HG02678 (cell line): ENCODE results near the gene AGXT.
"Not testable (repeated sequence)": the region's sequence is repeated elsewhere in the genome, so short reads cannot be mapped to it uniquely, and the experiment has no call there.

Experiments used
- ATAC-seq: cut with Tn5 transposase; IDR thresholded peaks from one replicate; pipeline ENCODE4 v1.9.1; 2021; ENCODE audit warnings: mild to moderate bottlenecking, moderate library complexity; ENCODE audit not compliant: unreplicated experiment

Gene AGXT

GRCh38 chr2:240839152-240840143, 29.2 kb upstream of the AGXT start:
- ATAC-seq, result no peak

GRCh38 chr2:240840435-240841060, 28.1 kb upstream of the AGXT start:
- no peak for ATAC-seq

GRCh38 chr2:240846309-240846708, 22.3 kb upstream of the AGXT start:
- ATAC-seq, result not testable (repeated sequence)

DNA sequence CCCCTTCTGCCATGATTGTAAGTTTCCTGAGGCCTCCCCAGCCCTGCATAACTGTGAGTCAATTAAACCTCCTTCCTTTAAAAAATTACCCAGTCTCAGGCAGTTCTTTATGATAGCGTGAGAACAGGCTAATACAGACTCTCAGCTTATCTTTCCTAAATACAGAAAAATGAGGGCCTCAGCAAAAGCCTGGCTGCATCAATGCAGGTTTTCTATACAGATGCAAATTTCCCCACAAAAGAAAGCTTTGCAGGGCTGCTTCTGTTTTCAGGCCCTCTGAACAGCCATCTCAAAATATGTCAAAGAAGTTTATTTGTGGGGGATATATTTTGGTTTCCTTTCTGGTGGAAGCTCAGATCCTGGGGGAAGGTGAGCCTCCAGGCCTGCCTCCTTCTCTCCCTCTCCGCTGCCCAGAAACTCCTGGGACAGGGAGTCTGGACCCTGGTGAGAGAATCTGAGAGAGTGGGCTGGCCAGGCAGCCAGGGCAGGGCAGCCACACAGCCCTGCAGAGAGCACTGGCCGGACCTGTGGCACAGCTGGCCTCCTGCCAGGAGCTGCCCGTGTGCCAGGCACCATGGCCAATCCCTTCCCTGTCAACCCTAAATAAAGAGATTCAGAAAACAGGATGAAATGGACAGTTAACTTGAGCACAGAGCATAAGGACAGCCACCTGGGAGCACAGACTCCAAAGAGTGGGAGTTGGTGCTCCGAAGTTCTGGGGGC, 21.6 kb upstream of the AGXT start:
- ATAC-seq, result no peak

- ATAC-seq, result no peak
Measured at GRCh38 chr2:240847817-240848216, 20.8 kb upstream of the AGXT start.

- no peak for ATAC-seq
Measured at GRCh38 chr2:240848900-240849680, 19.5 kb upstream of the AGXT start.

DNA sequence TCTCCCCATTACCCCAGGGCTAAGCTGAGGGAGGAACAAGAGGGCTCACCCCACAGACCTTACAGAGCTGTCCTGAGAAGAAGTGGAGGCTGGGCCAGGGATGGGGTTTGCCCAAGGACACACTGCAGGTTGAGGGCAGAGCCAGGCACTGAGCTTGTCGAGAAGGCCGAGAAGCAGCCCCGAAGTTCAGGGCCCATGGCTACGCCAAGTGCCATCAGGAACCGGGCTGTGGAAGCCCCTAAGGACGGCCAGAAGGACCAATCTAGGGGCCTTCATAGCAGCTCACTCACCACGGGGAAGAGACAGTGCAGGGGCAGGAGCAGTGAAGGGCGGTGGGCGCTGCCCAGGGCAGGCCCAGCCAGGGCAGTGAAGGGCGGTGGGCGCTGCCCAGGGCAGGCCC, 18.6 kb upstream of the AGXT start:
- no peak for ATAC-seq

- no peak for ATAC-seq
Measured at GRCh38 chr2:240850756-240851077, 17.9 kb upstream of the AGXT start.

DNA sequence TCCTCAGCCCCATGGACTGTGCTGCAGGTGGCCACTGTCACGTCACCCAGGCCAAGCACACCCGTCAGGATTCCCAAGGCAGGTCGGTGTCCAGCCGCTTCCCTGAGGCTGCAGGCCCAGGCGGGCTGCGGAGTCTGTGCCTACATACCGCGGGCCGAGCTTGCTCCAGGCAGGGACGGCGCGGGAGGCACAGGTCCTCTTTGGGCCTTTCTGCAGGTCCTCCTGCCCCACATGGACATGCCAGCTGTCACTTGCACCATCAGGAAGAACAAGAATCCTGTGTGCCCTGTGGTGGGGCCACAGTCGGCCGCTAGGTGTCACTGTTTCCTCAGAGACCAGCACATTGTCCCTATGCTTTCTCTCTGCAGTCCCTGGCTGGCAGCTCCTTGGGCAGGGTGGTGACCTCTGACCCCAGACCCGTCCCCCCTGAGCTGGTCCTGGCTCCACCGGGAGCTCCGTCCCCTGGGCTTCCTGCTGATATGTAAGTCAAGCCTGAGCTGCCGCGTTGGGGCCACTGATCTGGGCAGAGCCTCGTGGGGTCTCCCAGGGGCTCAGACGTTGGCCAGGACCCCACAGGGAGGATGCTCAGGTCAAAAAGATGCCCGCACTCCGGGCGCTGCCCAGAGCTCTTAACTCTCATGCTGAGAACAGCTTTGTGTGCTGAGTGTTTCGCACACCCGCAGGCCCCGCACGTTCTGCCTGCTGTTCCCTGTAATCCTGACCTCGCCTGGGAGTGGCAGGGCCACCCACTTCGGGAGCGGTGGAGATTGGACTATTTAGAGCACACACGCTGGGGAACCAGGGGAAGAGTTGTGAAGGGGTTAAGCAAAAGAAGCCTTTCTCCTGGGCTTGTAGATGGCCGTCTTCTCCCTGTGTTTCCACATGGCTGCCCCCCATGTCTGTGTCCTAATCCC, 17.3 kb upstream of the AGXT start:
- peak; percentile 49 for ATAC-seq

GRCh38 chr2:240852671-240853314, 15.8 kb upstream of the AGXT start:
- no peak for ATAC-seq

DNA sequence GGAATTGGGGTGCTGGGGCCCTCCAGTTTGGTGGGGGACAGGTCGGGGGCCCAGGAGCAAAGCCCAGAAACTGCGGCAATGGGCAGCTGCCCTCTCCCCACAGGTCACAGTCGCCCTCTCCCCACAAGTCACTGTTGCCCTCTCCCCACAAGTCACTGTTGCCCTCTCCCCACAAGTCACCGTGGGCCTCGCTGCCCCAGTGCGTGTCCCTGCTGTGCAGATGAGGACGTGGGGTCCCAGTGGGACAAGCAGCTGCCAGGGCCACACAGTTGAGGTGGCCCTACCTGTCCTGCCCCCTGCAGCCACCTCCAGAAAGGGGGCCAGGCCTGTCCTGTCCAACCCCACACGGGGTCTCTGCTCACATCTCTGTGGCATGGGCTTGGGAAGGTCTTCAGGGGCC, 13.0 kb upstream of the AGXT start:
- no peak for ATAC-seq

GRCh38 chr2:240856151-240856980, 12.3 kb upstream of the AGXT start:
- no peak for ATAC-seq

DNA sequence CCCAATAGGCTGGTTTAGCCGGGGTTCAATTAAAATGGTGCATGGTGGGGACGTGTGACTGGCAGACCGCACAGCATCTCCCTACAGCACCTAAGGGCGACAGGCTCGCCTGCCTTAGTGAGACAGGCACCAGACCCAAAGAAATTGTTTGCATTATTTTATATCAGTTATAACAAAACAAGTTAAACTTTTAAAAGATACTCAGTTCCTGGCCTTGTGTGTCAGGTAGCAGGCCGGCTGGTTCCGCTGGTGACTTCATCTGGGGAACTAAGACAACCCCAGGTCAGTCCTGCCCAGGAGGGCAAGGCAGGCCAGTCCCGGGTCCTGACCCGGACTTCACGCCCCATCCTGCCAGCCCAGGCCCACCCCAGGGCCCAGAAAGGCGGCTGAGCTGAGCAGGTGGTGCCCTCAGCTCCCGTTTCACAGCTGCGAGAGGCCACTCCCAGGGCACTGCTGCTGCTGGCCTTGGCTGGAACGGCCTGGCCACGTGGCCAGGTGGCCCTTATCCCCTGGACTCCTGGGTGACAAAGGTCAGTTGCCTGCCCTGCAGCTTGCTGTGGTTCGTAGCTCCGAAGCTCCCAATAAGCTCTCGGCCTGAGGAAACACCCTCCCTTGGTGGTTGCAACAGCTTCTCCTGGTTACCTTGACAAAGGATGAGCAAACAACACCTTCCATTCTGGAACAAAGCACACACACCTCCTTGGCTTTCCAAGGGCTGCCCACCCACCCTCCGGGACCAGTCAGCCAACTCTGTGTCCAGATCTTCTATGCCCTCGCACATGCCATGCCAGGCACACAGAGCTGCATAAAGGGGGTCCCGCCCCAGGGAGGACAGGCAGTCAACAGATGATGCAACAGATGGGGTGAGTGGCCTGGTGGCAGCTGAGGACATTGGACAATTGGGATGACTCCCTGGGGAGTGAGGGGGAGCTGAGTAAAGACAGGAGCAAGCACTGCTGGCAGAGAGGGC, 11.3 kb upstream of the AGXT start:
- no peak for ATAC-seq

- ATAC-seq, result no peak
Measured at GRCh38 chr2:240858321-240858720, 10.3 kb upstream of the AGXT start.

- no peak for ATAC-seq
Measured at GRCh38 chr2:240858871-240859270, 9.8 kb upstream of the AGXT start.

DNA sequence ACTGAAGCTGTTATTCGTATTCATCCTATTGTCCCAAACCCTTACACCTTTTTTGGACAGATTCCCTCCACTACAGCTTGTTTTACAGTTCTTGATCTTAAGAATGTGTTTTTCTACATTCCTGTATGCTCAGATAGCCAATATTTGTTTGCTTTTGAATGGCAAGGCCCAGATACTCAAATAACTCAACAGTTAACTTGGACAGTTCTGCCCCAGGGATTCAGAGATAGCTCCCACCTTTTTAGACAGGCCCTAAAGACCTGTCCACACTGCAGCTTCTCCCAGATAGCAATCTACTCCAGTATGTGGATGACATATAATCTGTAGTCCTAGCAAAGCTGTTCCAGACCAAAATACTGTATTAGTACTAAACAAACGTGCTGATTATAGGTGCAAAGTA, 7.1 kb upstream of the AGXT start:
- no peak for ATAC-seq

GRCh38 chr2:240864475-240864874, 4.1 kb upstream of the AGXT start:
- no peak for ATAC-seq
